H1 (cell line): ENCODE measurements around the gene EFNA3.

Experiments used
- CTCF ChIP-seq, 3 experiments: IDR thresholded peaks; 1 replicate in 2 of 3; 2 replicates in 1 of 3; pipeline versions ENCODE4 v1.5.1 to v1.6.1; 2011; ENCODE audit warnings: low read length in 3 of 3, mild to moderate bottlenecking in 3 of 3, inconsistent platforms in 2 of 3, low read depth in 1 of 3, moderate library complexity in 1 of 3; ENCODE audit not compliant: insufficient read depth in 1 of 3; ENCODE audit errors: control extremely low read depth in 1 of 3
- MAX ChIP-seq: IDR thresholded peaks from 2 replicates; pipeline ENCODE4 v1.6.1; 2012; ENCODE audit warnings: inconsistent platforms

GRCh38 chr1:155135415-155136028 is 56.9 kb downstream of the EFNA3 start, which contains the start of gene SLC50A1:
- TF ChIP-seq MAX = peak; percentile 41; the same call in 1 of the 2 replicates
- peak in 1 of 3 experiments; percentile 28; a peak in 2 of 4 replicates for TF ChIP-seq CTCF (IDR thresholded peaks at IDR 0.05; ENCODE audit: control extremely low read depth in 1 of 3, insufficient read depth in 1 of 3, low read depth in 1 of 3, low read length in 3 of 3)
